ENCODE results near the gene MEX3A.
A peak's percentile ranks its signal among the peaks of the same experiment; 100 is the strongest.

MEX3A gene

DNA sequence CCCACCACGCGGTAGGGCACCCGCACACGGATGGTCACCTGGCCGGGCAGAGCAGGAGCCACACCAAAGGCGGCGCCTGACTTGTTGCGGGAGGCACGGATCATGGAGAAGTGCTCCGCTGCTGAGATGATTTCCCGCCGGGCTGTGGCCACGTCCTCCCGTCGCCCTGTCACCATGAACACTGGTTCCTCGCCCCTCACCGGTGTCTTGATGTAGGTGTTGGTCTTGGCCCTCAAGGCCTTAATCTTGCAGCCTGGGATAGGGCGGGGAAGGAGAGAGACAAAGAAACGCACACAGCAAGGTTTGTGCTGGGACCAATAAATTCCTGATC, 4.9 kb downstream of the MEX3A start:
- TF ChIP-seq CTCF (IDR thresholded peaks at IDR 0.05) = no peak
- intact Hi-C loops (cut with DNase I; ENCODE audit: low total_unique reads) = no loop called here
- H3K4me1 ChIP-seq = peaks cover 0 to 13% (median 8%) of the 10 kb centered on the region in 4 donors
- no peak overlapping the region for H3K4me3 ChIP-seq
- DNase-seq = no peak
- H3K27ac ChIP-seq = no peak overlapping the region
- no peaks in the 10 kb centered on the region for H3K36me3 ChIP-seq
- peaks cover 0 to 26% of the 10 kb centered on the region in 2 donors for H3K27me3 ChIP-seq
- H3K9me3 ChIP-seq = no peaks in the 10 kb centered on the region

- Histone ChIP-seq H3K4me3 (peak overlapping the region; percentile 35 to 45), H3K27me3 (peaks cover 0 to 22% of the 10 kb centered on the region in 2 donors), H3K9me3 (no peaks in the 10 kb centered on the region), H3K4me1 (peaks cover 0 to 9% (median 3%) of the 10 kb centered on the region in 4 donors), H3K36me3 (no peaks in the 10 kb centered on the region), H3K27ac (no peak overlapping the region)
- no peak for DNase-seq
- no peak for TF ChIP-seq CTCF (IDR thresholded peaks at IDR 0.05)
- intact Hi-C loops (cut with DNase I; ENCODE audit: low total_unique reads) = no loop called here
Measured at GRCh38 chr1:156076609-156077429, 5.4 kb downstream of the MEX3A start.

DNA sequence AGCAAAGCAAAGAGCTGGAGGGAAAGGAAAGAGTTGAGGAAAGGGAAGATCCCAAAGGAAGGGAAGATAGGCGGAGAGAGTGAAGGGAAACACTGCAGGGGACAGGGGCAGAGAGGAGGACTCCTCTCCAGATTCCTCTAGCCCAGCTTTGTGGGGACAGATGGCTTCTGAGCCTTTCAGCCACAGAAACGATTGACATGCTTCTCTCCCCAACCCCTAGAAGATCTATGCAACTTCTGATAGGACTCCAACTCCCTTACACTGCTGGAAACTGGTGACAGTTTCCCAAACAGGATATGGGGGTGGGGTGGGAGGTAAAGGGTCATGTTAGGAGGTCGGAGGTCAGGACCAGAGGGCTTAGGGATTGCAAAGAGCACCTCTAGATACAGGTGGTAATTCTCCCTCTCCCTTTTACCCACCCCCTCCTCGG, 6.5 kb downstream of the MEX3A start:
- intact Hi-C loops (cut with DNase I; ENCODE audit: low total_unique reads) = no loop called here
- no peak overlapping the region for H3K27ac ChIP-seq
- TF ChIP-seq CTCF (IDR thresholded peaks at IDR 0.05) = no peak
- H3K36me3 ChIP-seq = no peaks in the 10 kb centered on the region
- no peak for DNase-seq
- H3K4me1 ChIP-seq = no peaks in the 10 kb centered on the region
- no peaks in the 10 kb centered on the region for H3K9me3 ChIP-seq
- H3K27me3 ChIP-seq = peaks cover 0 to 18% of the 10 kb centered on the region in 2 donors
- H3K4me3 ChIP-seq = no peak overlapping the region

DNA sequence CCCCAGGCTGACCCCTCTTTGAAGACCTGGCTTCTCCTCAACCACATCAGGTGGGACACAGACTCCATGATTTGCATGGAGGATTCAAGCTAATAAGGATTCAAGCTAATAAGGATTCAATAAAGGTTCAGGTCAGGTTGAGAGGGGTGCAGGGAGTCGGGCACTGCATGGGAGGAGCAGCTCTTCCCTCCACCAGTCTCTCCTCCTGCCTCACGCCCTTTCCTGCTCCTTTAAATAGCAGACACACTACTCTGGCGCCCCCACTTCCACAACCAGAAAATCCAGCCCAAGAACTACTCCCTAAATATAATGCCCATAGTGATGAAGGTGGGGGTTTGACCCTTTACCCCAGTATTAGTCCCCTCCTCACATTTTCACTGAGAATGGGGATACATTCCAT, 7.1 kb downstream of the MEX3A start:
- no peaks in the 10 kb centered on the region for H3K9me3 ChIP-seq
- no peak overlapping the region for H3K27ac ChIP-seq
- H3K36me3 ChIP-seq = peaks cover 0 to under 1% (median 0%) of the 10 kb centered on the region in 3 donors
- intact Hi-C loops (cut with DNase I; ENCODE audit: low total_unique reads) = no loop called here
- H3K27me3 ChIP-seq = peaks cover 0 to 15% of the 10 kb centered on the region in 2 donors
- H3K4me1 ChIP-seq = no peaks in the 10 kb centered on the region
- no peak for DNase-seq
- TF ChIP-seq CTCF (IDR thresholded peaks at IDR 0.05) = no peak
- H3K4me3 ChIP-seq = no peak overlapping the region

- Histone ChIP-seq H3K4me1 (no peaks in the 10 kb centered on the region), H3K27me3 (peaks cover 0 to 15% of the 10 kb centered on the region in 2 donors), H3K4me3 (no peak overlapping the region), H3K9me3 (no peaks in the 10 kb centered on the region), H3K36me3 (peaks cover 0 to 5% (median 0%) of the 10 kb centered on the region in 3 donors), H3K27ac (no peak overlapping the region)
- intact Hi-C loops (cut with DNase I; ENCODE audit: low total_unique reads) = no loop called here
- no peak for TF ChIP-seq CTCF (IDR thresholded peaks at IDR 0.05)
- DNase-seq = no peak
Measured at GRCh38 chr1:156074661-156075060, 7.6 kb downstream of the MEX3A start.
